ENCODE measurements around the gene PTCH1. TPM values are rescaled to one million over a fixed set of nuclear protein-coding genes. Genes with fewer than 3 reads are reported as not detected.

Gene PTCH1
- total and polyA plus RNA-seq, 4 donors: 1.2 to 5.0 (median 2.1) TPM

DNA sequence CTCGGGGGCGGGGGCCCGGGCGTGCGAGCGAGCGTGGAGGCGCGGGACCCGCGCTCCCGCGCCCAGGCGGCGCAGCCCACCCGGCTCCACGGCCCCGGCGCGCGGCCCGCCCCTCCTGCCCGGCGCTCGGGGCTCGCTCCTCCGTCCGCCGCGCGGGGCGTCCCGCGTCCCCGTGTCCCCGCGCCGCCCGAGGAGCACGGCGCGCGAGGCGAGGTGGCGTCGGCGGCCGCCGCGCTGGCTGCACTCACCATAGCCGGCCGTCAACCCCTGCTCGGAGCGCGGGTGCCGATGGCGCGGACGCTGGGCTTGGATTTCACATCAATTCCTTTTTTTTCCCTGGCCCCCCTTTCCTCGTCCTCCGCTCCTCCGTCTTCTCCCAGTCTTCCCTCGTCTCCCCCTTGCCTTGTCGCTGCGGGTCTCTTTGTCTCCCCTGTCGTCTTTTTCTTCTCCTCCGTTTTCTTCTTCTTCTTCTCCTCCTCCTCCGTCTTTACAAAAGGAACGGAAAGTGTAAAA is 494 bp downstream of the PTCH1 start (continued):
- TF ChIP-seq, protein P1, sequence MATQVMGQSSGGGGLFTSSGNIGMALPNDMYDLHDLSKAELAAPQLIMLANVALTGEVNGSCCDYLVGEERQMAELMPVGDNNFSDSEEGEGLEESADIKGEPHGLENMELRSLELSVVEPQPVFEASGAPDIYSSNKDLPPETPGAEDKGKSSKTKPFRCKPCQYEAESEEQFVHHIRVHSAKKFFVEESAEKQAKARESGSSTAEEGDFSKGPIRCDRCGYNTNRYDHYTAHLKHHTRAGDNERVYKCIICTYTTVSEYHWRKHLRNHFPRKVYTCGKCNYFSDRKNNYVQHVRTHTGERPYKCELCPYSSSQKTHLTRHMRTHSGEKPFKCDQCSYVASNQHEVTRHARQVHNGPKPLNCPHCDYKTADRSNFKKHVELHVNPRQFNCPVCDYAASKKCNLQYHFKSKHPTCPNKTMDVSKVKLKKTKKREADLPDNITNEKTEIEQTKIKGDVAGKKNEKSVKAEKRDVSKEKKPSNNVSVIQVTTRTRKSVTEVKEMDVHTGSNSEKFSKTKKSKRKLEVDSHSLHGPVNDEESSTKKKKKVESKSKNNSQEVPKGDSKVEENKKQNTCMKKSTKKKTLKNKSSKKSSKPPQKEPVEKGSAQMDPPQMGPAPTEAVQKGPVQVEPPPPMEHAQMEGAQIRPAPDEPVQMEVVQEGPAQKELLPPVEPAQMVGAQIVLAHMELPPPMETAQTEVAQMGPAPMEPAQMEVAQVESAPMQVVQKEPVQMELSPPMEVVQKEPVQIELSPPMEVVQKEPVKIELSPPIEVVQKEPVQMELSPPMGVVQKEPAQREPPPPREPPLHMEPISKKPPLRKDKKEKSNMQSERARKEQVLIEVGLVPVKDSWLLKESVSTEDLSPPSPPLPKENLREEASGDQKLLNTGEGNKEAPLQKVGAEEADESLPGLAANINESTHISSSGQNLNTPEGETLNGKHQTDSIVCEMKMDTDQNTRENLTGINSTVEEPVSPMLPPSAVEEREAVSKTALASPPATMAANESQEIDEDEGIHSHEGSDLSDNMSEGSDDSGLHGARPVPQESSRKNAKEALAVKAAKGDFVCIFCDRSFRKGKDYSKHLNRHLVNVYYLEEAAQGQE (IDR thresholded peaks at IDR 0.05): no peak
- TF ChIP-seq HNF4G (IDR thresholded peaks at IDR 0.05) (no peak), TAF1 (conservative IDR thresholded peaks at IDR 0.05) (no peak), GABPA (IDR thresholded peaks at IDR 0.05 in 1 of 2, conservative IDR thresholded peaks at IDR 0.05 in 1 of 2) (no peak)

DNA sequence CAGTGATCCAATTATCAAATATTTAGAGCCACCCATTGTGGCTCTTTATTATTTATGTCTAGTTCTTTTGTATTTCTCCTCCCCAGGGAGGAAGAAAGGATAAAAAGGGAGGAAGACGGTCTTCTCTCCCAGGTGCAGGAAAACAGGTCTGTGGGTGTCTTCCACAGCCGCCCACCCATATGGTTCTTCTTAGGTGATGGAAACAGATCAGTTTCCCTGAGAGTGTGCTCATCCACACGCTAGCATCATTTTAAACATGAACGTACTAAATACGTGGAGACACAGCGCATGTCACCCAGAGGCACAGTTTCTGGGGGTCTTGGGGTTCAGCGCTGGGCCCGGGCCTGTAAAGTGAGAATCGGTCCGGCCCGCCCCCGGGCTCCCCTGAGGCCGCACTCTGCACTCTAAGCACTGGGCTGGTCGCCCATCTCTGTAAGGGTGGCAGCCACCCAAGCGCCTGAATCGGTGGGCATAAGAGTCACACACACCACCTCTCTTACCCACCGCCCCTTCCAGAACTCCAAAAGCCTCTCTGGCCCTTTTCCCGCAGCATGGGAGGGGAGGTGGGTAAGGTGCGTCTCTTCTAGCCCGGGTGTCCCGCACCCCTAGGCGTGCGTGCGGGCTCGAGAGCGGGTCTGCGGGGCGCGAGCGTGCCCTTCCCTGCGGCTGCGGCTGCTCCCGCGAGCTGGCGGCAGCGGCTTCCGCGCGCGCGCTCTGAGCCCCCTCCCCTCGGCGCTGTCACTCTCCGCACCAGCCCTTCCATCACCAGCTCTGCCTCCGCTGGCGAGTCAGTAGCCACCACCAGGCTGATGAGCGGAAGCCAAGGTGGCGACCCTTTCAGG is 1.3 kb downstream of the PTCH1 start:
- Histone ChIP-seq H3K9ac (ENCODE audit: low read depth in 1 of 2, low read length in 2 of 2) (no peak overlapping the region), H3K27me3 (ENCODE audit: control insufficient read depth in 4 of 4, insufficient read depth in 4 of 4, low read length in 3 of 4) (peaks cover 0 to 2% (median 0%) of the 10 kb centered on the region in 4 donors), H3K27ac (ENCODE audit: low read depth in 1 of 2, low read length in 2 of 2) (no peak overlapping the region), H3K4me3 (ENCODE audit: low read depth in 1 of 3, low read length in 3 of 3) (peak overlapping the region in 2 of 3 donors; percentile 39 to 54), H3K36me3 (ENCODE audit: control insufficient read depth in 4 of 4, insufficient read depth in 3 of 4, low read depth in 1 of 4, low read length in 3 of 4) (no peaks in the 10 kb centered on the region), H3K4me1 (ENCODE audit: control insufficient read depth in 4 of 4, insufficient read depth in 4 of 4, low read length in 3 of 4) (peaks cover 6 to 23% (median 14%) of the 10 kb centered on the region in 4 donors), H3K9me3 (ENCODE audit: control insufficient read depth in 4 of 4, low read length in 3 of 4) (peaks cover 0 to 1% (median 0%) of the 10 kb centered on the region in 4 donors)
- WGBS: 15% methylated on average over 48 of the region's 48 CpGs
- no peak for DNase-seq (ENCODE audit: low spot score)
- TF ChIP-seq TAF1 (conservative IDR thresholded peaks at IDR 0.05) (no peak), HNF4G (IDR thresholded peaks at IDR 0.05) (no peak), RXRA (IDR thresholded peaks at IDR 0.05) (no peak), RAD21 (IDR thresholded peaks at IDR 0.05) (no peak), SP1 (IDR thresholded peaks at IDR 0.05) (no peak), NR2F2 (IDR thresholded peaks at IDR 0.05) (no peak), HNF4A (conservative IDR thresholded peaks at IDR 0.05) (no peak)
- TF ChIP-seq, protein P2, sequence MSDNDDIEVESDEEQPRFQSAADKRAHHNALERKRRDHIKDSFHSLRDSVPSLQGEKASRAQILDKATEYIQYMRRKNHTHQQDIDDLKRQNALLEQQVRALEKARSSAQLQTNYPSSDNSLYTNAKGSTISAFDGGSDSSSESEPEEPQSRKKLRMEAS (IDR thresholded peaks at IDR 0.05): no peak
- TF ChIP-seq, protein P3, sequence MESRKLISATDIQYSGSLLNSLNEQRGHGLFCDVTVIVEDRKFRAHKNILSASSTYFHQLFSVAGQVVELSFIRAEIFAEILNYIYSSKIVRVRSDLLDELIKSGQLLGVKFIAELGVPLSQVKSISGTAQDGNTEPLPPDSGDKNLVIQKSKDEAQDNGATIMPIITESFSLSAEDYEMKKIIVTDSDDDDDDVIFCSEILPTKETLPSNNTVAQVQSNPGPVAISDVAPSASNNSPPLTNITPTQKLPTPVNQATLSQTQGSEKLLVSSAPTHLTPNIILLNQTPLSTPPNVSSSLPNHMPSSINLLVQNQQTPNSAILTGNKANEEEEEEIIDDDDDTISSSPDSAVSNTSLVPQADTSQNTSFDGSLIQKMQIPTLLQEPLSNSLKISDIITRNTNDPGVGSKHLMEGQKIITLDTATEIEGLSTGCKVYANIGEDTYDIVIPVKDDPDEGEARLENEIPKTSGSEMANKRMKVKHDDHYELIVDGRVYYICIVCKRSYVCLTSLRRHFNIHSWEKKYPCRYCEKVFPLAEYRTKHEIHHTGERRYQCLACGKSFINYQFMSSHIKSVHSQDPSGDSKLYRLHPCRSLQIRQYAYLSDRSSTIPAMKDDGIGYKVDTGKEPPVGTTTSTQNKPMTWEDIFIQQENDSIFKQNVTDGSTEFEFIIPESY (IDR thresholded peaks at IDR 0.05): no peak
- TF ChIP-seq, protein P4, sequence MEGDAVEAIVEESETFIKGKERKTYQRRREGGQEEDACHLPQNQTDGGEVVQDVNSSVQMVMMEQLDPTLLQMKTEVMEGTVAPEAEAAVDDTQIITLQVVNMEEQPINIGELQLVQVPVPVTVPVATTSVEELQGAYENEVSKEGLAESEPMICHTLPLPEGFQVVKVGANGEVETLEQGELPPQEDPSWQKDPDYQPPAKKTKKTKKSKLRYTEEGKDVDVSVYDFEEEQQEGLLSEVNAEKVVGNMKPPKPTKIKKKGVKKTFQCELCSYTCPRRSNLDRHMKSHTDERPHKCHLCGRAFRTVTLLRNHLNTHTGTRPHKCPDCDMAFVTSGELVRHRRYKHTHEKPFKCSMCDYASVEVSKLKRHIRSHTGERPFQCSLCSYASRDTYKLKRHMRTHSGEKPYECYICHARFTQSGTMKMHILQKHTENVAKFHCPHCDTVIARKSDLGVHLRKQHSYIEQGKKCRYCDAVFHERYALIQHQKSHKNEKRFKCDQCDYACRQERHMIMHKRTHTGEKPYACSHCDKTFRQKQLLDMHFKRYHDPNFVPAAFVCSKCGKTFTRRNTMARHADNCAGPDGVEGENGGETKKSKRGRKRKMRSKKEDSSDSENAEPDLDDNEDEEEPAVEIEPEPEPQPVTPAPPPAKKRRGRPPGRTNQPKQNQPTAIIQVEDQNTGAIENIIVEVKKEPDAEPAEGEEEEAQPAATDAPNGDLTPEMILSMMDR (IDR thresholded peaks at IDR 0.05; ENCODE audit: low read depth, low read length, missing input control): no peak
- TF ChIP-seq, protein P5, sequence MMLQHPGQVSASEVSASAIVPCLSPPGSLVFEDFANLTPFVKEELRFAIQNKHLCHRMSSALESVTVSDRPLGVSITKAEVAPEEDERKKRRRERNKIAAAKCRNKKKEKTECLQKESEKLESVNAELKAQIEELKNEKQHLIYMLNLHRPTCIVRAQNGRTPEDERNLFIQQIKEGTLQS (IDR thresholded peaks at IDR 0.05): no peak
